ENCODE measurements around the gene PRODH2.

Gene PRODH2

DNA sequence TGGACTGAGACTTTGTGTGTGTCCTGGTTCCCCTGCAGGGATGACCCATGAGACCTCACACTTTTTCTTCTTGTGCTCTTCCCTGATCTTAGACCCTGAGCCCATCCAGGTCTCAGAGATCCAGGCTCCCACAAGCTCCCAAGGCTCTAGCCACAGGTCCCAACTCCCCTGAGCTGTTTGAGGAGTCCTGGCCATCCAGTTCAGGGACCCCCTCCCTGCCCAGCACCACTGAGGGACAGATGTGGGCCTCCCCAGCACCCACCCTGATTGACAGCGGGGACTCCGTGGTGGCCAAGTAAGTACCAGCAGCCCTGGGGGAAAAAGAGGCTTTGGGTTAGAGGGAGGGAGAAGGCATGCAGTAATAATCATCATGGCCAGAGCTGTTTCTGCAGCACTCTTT, 52.9 kb downstream of the PRODH2 start:
- FAIRE-seq, result no peak
- DNase-seq (ENCODE audit: low spot score), result no peak

DNA sequence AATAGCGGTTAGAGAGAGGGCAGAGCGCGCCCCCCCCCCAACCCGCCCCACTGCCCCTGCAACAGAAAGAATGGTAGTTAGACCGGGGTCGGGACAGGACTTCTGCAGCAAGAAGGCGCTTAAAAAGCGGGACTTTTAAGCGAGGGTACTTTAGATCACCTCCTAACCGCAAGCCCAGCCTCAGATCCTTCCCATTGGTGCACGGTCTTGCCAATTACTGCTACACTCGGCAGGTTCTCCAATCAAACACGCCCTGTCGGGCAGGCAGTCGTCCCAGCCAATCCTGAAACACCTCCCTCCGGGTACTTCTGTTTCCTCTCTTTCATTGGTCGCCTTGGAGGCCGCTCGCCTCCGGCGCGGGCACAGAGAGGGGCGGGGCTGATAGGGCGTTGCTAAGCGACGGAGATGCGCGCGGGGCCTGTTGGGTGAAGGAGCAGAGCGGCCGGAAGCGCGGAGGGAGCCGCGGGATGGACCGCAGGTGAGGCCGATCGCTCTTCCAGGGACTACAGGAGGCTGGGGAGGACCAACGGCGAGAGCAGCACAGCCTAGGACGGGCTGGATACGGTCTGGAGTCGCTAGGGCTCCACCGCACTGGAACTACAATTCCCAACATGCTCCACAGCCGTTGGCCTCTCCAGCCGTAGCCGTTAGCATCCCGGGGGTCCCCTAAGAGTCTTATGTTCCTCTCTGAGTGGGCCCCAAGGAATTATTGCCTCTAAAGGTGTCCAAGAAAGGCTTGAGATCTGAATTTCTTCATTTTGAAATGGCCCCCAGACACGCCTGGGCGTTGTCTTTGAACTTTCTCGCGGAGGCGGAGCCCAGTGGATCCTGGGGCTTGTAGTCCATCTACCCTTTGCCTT, 54.7 kb downstream of the PRODH2 start, which contains the start of gene PROSER3:
Gene PROSER3 (plus strand): TSS at position 428 of the 860 bp plus-strand sequence. CDS start 40 bp downstream, at position 468.
- DNase-seq (ENCODE audit: low spot score), result peak; percentile 99
- peak; percentile 96 for FAIRE-seq

DNA sequence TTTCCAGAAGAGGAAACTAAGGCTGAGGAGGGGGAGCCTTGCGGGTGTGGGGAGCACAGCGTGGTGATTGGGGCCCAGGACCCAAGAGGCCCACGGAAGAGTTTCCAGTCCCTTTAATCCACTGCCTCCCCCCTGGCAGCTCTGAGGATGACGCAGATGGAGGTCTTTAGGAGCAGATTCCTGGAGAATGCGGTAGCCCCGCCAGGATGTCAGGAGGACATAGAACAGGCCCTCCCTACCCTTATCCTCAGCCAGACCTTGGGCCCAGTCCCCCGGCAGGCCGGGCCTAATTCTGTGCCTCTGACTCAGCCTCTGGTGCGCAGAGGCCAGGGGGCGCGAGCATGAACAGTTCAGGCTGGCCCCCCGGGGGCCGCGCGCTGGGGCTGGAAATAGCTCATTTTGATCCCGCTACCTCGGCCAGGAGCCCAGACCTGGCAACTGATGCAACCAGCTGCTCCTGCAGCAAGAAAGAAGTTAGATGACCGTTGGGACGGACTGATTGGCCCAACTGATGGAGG, 55.4 kb downstream of the PRODH2 start:
- peak; percentile 44 for DNase-seq (ENCODE audit: low spot score)
- no peak for FAIRE-seq

DNA sequence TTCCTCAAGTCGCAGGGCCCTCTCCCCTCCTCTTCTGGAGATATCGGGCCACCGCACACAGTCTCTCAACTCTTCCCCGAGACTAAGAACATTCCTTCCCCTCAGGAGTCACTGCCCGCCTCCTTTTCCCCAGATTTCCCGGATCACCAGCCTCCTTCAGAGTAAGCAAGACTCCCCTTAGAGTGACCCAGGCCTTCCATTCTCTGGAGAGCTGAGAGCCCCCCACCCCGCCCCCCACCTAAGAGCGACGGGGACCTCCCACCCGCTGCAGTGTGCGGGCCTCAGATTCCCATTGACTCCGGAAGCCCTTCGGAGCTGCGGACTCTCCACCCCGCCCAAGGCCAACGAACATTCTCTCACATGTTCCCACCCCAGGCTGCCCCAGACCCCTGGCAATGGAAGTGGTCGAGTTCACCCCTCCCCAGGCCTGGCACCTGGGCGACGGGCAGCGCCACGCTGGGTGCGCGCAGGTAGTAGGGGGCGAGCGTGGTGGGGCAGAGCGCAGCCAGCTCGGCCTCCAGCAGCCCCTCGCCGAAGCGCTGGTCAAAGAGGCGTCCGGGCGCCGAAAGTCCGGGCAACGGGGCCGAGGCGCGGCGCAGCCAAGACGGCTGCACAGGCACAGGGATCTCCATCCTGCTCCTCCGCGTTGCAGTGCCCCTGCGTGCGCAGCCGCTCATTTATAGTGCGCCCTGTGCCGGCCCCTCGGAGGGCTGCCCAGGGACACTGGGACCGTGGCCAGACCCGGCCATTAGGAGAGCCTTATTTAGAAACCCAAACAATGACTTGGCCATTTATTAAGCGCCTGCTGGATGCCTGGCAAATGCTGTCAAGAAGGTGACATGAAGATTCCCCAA, 56.0 kb downstream of the PRODH2 start, which contains the start of gene HSPB6:
Gene HSPB6 (minus strand): TSS at position 653 of the 854 bp plus-strand sequence. CDS start 21 bp downstream, at position 632.
- FAIRE-seq (no peak), DNase-seq (ENCODE audit: low spot score) (no peak)

DNA sequence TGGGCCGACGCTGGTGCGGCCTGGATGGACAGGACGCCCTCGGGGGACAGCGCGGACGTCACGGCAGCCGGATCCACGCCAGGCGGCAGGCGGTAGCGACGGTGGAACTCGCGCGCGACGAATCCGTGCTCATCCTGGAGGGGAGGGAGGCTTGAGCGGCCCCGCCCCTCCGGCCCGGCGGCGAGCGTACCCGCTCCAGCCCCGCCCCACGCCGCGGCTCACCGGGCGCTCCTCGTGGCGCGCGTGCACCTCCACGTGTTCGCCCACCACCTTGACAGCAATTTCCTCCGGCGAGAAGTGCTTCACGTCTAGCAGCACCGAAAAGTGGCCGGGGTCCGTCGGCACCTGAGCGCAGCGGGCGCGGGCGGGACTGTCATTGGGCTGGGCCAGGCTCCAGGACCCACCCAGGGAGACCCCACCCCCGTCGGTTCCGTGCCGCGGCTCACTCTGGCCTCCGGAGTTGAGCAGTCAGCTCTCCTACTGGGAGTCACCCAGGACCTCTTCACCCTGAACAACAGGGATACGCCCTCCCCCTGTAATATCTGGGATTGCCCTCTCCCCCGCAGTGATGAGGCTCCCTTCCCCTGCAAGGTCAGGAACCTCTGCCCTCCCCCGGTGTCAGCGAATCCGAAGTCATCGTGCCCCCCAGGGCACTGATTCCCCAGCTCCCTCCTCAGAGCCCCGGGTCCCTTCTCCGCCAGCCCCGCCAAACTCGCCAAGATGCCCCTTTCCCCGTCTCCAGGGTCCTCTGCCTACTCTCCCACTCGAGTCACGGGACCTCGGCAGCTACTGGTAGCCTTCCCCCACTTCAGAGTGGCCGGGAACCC, 56.9 kb downstream of the PRODH2 start:
- no peak for FAIRE-seq

DNA sequence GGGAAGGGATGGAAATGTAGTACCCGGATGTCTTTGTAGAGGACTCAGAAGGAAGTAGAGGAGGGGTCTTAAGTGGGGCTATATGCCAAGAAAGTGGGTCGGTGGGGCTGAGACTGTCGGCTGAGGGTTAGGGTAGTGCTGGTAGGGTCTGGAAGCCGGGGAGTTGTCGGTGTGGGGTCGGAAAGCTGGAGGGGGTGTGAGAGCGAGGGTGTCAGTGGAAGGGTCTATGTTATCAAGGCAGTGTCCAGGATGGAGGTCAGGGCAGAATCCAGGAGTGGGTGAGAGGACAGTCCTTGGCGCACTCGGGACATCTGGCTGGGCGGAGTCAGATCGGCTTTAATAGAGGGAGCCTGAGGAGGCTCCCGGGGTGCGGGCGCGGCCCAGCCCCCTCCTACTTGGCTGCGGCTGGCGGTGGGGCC, 57.5 kb downstream of the PRODH2 start:
- FAIRE-seq, result no peak
- DNase-seq (ENCODE audit: low spot score), result no peak

More for the DNA sequence above, 56.9 kb downstream of the PRODH2 start:
- DNase-seq (ENCODE audit: low spot score), result no peak

DNA sequence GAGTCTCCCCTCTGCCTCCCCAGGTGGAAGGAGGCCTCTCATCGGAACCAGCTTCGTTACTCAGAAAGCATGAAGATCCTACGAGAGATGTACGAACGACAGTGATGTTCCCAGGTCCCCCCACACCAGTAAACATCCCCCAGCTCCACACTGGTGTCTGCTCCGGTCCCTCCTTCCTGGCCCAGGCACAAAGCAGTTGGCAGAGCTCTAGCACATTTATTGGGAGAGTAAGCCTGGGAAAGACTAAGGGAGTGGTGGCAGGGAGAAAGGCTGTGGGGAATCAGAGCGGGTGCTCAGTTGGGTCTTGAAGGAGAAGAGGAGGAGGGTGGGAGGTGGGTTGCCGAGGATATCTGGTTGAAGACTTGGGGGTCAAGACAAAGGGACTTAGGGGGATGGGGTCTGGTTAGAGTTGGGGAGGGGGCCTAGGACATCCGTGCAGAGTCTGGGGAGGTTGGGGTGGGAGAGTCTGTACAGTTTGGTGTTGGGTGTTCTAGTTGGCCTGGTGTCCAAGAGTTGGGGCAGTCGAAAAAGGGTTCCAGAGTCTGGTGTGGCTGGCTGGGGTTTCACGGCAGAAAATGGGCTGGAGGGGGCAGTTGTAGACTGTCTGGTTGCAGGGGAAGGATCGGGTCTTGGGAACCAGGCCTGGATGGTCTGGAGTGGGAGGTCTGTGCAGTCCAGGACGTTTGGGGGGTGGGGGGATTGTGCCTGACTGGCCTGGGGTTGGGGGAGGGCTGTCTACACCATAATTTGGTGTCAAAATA, 58.1 kb downstream of the PRODH2 start:
- FAIRE-seq (no peak), DNase-seq (ENCODE audit: low spot score) (no peak)

DNA sequence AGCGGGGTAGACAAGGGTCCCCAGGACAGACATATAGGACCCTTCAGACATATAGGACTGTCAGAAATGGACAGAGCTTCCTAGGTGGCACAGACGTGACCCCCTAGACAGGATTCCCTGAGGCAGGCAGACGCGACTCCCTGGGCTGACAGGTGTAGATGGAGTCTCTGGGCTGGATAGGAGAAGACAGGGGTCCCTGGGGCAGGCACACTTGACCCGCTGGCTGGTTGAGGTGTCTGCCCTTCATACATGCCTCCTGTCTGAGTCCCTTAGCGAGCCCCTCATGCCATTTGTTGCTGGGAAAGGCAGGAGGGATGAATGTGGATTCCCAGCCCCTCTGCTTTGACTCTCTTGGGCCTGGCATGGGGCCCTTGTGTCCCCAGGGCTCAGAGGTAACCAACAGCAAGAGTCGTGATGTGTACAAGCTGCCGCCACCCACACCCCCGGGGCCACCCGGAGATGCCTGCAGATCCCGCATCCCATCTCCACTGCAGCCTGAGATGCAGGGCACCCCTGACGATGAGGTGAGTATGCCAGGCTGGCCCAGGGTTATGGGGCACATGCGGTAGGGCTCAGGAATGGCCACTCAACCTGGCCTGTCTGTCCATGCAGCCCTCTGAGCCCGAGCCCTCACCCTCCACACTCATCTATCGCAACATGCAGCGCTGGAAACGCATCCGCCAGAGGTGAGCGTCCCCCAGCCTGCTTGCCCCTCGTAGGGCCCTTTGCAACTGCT, 58.8 kb downstream of the PRODH2 start:
- FAIRE-seq (no peak), DNase-seq (ENCODE audit: low spot score) (no peak)

DNA sequence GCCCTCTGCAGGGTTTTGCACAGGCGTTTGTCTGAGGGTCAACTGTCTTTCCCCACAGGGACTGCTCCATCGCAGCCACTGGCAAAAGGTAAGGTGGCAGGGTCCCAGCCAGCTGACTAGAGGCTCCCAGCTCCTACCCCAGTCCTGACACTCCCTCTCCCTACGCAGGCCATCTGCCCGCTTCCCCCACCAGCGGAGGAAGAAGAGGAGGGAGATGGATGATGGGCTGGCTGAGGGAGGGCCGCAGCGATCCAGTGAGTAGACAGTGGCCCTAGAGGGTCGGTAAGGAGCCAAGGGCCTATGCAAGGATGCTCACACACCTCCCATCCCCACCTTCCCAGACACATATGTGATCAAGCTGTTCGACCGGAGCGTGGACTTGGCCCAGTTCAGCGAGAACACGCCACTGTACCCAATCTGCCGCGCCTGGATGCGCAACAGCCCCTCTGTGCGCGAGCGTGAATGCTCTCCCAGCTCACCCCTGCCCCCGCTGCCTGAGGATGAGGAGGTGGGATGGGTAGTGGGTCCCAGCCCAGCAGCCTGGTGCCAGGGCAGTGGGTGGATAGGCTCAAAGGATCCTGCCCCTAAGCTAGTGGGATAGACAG, 59.8 kb downstream of the PRODH2 start:
- DNase-seq (ENCODE audit: low spot score), result no peak
- FAIRE-seq, result no peak

DNA sequence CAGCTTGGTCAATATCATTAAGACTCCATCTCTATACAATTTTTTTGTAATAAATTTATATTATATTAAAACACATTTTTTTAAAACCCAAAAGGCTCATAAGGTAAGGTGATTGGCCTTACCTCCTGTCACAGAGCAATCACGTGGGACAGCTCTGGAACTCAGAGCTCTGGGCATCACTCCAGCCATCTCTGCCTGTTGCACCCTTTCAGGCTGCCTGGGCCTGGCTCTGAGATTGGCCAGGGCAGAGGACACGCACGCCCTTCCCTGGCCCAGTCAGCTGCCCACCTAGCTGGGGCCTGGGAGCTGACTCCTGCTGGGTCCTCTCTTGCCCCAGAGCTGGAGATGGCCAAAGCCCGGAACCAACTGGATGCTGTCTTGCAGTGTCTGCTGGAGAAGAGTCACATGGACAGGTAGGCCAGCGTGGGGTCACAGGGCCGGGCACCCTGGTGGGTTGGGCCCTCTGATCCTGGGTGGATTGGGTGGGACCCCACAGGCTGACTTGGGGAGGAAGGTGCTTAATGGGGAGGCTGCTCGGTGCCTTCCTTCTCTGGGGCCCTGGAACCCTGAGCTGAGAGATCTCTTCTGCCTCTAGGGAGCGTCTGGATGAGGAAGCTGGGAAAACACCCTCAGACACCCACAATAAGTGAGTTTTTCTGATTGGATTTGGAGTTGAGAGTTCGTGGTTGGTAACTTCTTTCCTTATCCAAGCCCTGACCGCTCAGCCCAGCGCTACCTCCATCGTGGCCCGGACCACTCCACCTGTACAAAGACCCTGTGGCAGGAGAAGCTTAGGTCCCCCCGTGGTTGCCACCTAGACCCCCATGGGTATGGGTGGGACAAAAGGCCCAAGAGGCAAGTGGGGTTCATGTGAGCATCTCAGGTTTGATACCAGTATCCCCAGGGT, 60.6 kb downstream of the PRODH2 start:
- no peak for DNase-seq (ENCODE audit: low spot score)

DNA sequence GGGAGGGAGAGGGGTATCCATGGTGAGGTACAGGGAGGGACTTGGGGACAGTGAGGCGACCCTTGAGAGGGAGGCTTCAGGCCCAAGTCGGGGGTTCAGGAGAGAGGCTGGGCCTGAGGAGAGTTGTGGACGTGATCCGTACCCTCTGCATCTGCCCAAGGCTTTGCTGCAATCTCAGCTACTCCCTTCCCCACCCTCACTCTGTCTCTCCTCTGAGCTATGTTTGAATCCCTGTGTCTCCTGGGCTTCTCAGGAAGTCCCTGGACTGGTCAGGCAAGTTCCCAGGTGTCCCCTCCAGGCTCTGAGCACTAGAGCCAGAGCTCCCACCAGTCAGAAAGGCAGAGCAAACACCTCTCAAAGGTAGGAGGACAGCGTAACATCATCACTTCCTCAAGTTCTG, 62.5 kb downstream of the PRODH2 start:
- DNase-seq (ENCODE audit: low spot score) (no peak), FAIRE-seq (no peak)

More for the DNA sequence above, 60.6 kb downstream of the PRODH2 start:
- no peak for FAIRE-seq
